K562 (cell line): ENCODE results near the gene KLK1. TPM values are rescaled to one million over a fixed set of nuclear protein-coding genes. Genes with fewer than 3 reads are reported as not detected.
A peak's percentile ranks its signal among the peaks of the same experiment; 100 is the strongest.

ENCODE experiments used
- ATAC-seq: fragments of 200-7000 bp; cut with Tn5 transposase; 3 replicates; pipeline ENCODE4 v1.9.1; 2020; ENCODE audit warnings: moderate library complexity
- BruUV-seq: library from RNA; stranded (reverse); fragments of 400-500 nt; replicated peaks from 2 replicates; lab custom pipeline; 2021; lab: Mats Ljungman, UMichigan
- CTCF ChIA-PET: fragments of 300-600 bp; formaldehyde crosslinking; extraction: SDS; loops from one replicate; lab custom pipeline; 2021; ENCODE audit warnings: low intra/inter-chr PET ratio; lab: Yijun Ruan, JAX
- POLR2A ChIA-PET: fragments of 300-600, 350-650 bp; sonication (Branson Sonifier 250); formaldehyde crosslinking; extraction: SDS; loops from one replicate; lab custom pipeline; 2021; ENCODE audit warnings: antibody characterized with exemption, inconsistent platforms; lab: Yijun Ruan, JAX
- DNase-seq, 4 experiments: peaks; one replicate each; pipeline versions ENCODE4 v3.0.0 to v3.0.0-alpha.2; 2011 to 2018; ENCODE audit warnings: low spot score in 3 of 4, mixed read lengths in 3 of 4; ENCODE audit errors: extremely low read depth in 1 of 4
- FAIRE-seq: peaks from 2 replicates; lab custom pipeline; 2011; peaks lifted over from hg19 to GRCh38; lab: Jason Lieb, UNC
- H2AFZ ChIP-seq: 2 replicates; pipeline ENCODE4 v1.6.0; 2011; ENCODE audit warnings: low read depth, low read length, control low read depth, inconsistent platforms
- H3K27ac ChIP-seq: fragments of 200-600 bp; 3 replicates; pipeline ENCODE4 v1.8.0; 2011; ENCODE audit warnings: low read depth, mild to moderate bottlenecking, control low read depth, inconsistent platforms, low read length, moderate library complexity, mixed read lengths; ENCODE audit errors: extremely low read depth
- H3K27me3 ChIP-seq, 2 experiments: fragments of 300-600 bp in 1 of 2; 2 replicates in 1 of 2; 3 replicates in 1 of 2; pipeline versions ENCODE4 v1.6.0 to v1.8.0; 2011; ENCODE audit warnings: inconsistent platforms in 2 of 2, low read length in 2 of 2, mild to moderate bottlenecking in 1 of 2, mixed read lengths in 1 of 2, moderate library complexity in 1 of 2; ENCODE audit not compliant: control insufficient read depth in 2 of 2, insufficient read depth in 2 of 2
- H3K36me3 ChIP-seq: fragments of 300-600 bp; 3 replicates; pipeline ENCODE4 v1.8.0; 2011; ENCODE audit warnings: mild to moderate bottlenecking, low read length, inconsistent platforms; ENCODE audit not compliant: control insufficient read depth, insufficient read depth
- H3K4me1 ChIP-seq, 2 experiments: fragments of 200-600 bp in 1 of 2; replicated peaks in 1 of 2; 2 replicates in 1 of 2; 3 replicates in 1 of 2; pipeline versions ENCODE4 v1.5.1 to v1.8.0; 2011; ENCODE audit warnings: inconsistent platforms in 2 of 2, low read length in 2 of 2, mild to moderate bottlenecking in 1 of 2, mixed read lengths in 1 of 2, moderate library complexity in 1 of 2; ENCODE audit not compliant: control insufficient read depth in 2 of 2, insufficient read depth in 2 of 2
- H3K4me2 ChIP-seq: 2 replicates; pipeline ENCODE4 v1.6.1; 2011; ENCODE audit warnings: low read length, control low read depth, inconsistent platforms, mixed read lengths; ENCODE audit not compliant: insufficient read depth
- H3K4me3 ChIP-seq: fragments of 200-600 bp; sonication (generic), shearing (Covaris generic); 2 replicates; pipeline ENCODE4 v1.5.1; 2016; ENCODE audit warnings: control low read depth, inconsistent platforms
- H3K79me2 ChIP-seq: fragments of 200-600 bp; 3 replicates; pipeline ENCODE4 v1.8.0; 2011; ENCODE audit warnings: low read length, inconsistent platforms; ENCODE audit not compliant: control insufficient read depth, insufficient read depth
- H3K9ac ChIP-seq, 2 experiments: 2 replicates each; pipeline versions ENCODE4 v1.6.0 to v1.6.1; 2011; ENCODE audit warnings: low read depth in 2 of 2, low read length in 2 of 2, control low read depth in 1 of 2, inconsistent platforms in 1 of 2, mild to moderate bottlenecking in 1 of 2, mixed read lengths in 1 of 2; ENCODE audit not compliant: insufficient read depth in 1 of 2
- H3K9me1 ChIP-seq: one replicate; pipeline ENCODE4 v1.6.0; 2011; ENCODE audit warnings: inconsistent platforms, mild to moderate bottlenecking, low read length, moderate library complexity; ENCODE audit not compliant: control insufficient read depth, insufficient read depth
- H3K9me3 ChIP-seq: replicated peaks from 2 replicates; pipeline ENCODE4 v1.5.1; 2011; ENCODE audit warnings: low read depth, low read length, inconsistent platforms; ENCODE audit not compliant: control insufficient read depth, insufficient read depth
- H4K20me1 ChIP-seq: replicated peaks from 2 replicates; pipeline ENCODE4 v1.6.1; 2011; ENCODE audit warnings: low read length, inconsistent platforms, mixed read lengths; ENCODE audit not compliant: control insufficient read depth, insufficient read depth
- BCLAF1 ChIP-seq, 2 experiments: fragments of 450-650 bp in 1 of 2; IDR thresholded peaks; 2 replicates each; pipeline ENCODE4 v1.6.1; 2011 to 2017; ENCODE audit warnings: low read depth in 2 of 2, antibody characterized with exemption in 1 of 2, borderline replicate concordance in 1 of 2, low read length in 1 of 2, mild to moderate bottlenecking in 1 of 2, mixed read lengths in 1 of 2; ENCODE audit not compliant: control insufficient read depth in 1 of 2
- CREM ChIP-seq: IDR thresholded peaks from 2 replicates; pipeline ENCODE4 v1.6.1; 2014; ENCODE audit warnings: antibody characterized with exemption, low read depth
- EGR1 ChIP-seq: fragments of 450-650 bp; conservative IDR thresholded peaks from 2 replicates; pipeline ENCODE4 v1.6.1; 2017; ENCODE audit warnings: mild to moderate bottlenecking
- FOXA3 ChIP-seq, 2 experiments: fragments of 450-650 bp in 1 of 2; sonication (generic) in 1 of 2; formaldehyde crosslinking; IDR thresholded peaks in 1 of 2; conservative IDR thresholded peaks in 1 of 2; 2 replicates each; pipeline versions ENCODE4 v1.4.0 to v1.8.0; 2020 to 2022; ENCODE audit warnings: mild to moderate bottlenecking in 2 of 2, missing genetic modification reagents in 1 of 2
- KAT2B ChIP-seq: IDR thresholded peaks from one replicate; pipeline ENCODE4 v1.6.1; 2012; ENCODE audit warnings: low read depth, mild to moderate bottlenecking, control low read depth, inconsistent platforms, low read length, moderate library complexity
- MAFG ChIP-seq: fragments of 450-650 bp; conservative IDR thresholded peaks from 2 replicates; pipeline ENCODE4 v1.6.1; 2016; ENCODE audit warnings: missing genetic modification characterization, missing compliant biosample characterization
- POLR2H ChIP-seq: IDR thresholded peaks from 2 replicates; pipeline ENCODE4 v1.6.1; 2016; ENCODE audit warnings: missing genetic modification characterization, low read depth, mild to moderate bottlenecking, control low read depth, missing compliant biosample characterization, moderate library complexity
- SAFB2 ChIP-seq: fragments of 200-400 bp; formaldehyde crosslinking; IDR thresholded peaks from 2 replicates; pipeline ENCODE4 v1.6.1; 2018; ENCODE audit warnings: borderline replicate concordance, low read length, low read depth, moderate library complexity; ENCODE audit not compliant: severe bottlenecking
- ZBTB49 ChIP-seq: sonication (generic); formaldehyde crosslinking; IDR thresholded peaks from 2 replicates; pipeline ENCODE4 v1.8.0; 2022; ENCODE audit warnings: missing genetic modification reagents, mild to moderate bottlenecking, borderline replicate concordance
- WGBS: fragments of 100-300 bp; shearing (Covaris generic); methylation state at CpG from one replicate; pipeline ENCODE4 v1.1.6; 2016; ENCODE audit warnings: low coverage, mixed read lengths; ENCODE audit not compliant: insufficient coverage; ENCODE audit errors: missing lambda C conversion rate; 5-methylcytosine and 5-hydroxymethylcytosine counted together
- in situ Hi-C: fragments of 300-500 bp; cut with MboI; formaldehyde crosslinking; loops from 4 replicates; pipeline ENCODE4 v1.15.0; 2018; ENCODE audit warnings: inconsistent platforms, mixed read lengths
- intact Hi-C: fragments of 100-400 bp; cut with micrococcal nuclease; formaldehyde crosslinking; loops from 2 replicates; pipeline ENCODE4 v1.14.2; 2022
- polyA plus RNA-seq, 8 experiments: library from polyadenylated mRNA; depleted of rRNA in 4 of 8; stranded (reverse) in 5 of 8; unstranded in 3 of 8; fragments of >200 nt; fragmentation: Nextera tagmentation in 2 of 8; fragmentation: Illumina TruSeq in 1 of 8; extraction: Ambion mirVana in 2 of 8; extraction: Trizol in 1 of 8; gene quantifications; 2 replicates each; pipeline versions ENCODE4 v1.2.1 to v1.2.3, GENCODE V29; 2011 to 2014; ENCODE audit warnings: inconsistent platforms in 1 of 8, missing spikeins in 1 of 8
- total RNA-seq, 7 experiments: library from RNA; depleted of rRNA in 6 of 7; stranded (reverse); fragments of >200 nt in 6 of 7; fragmentation: Illumina TruSeq in 2 of 7; extraction: Trizol in 2 of 7; gene quantifications; 2 replicates each; pipeline versions ENCODE4 v1.2.1 to v1.2.3, GENCODE V29; 2011 to 2021; ENCODE audit warnings: low replicate concordance in 1 of 7
- TF ChIP-seq, protein P1 (sequence below), 2 experiments: fragments of 250-450 bp in 1 of 2; fragments of 450-650 bp in 1 of 2; sonication (Bioruptor Pico) in 1 of 2; IDR thresholded peaks; 2 replicates each; pipeline versions ENCODE4 v1.6.1 to v1.8.0; 2016 to 2021; ENCODE audit warnings: mild to moderate bottlenecking in 2 of 2, moderate library complexity in 2 of 2, missing compliant biosample characterization in 1 of 2, missing genetic modification characterization in 1 of 2
- TF ChIP-seq, protein P2 (sequence below): fragments of 250-450 bp; sonication (Bioruptor Pico); IDR thresholded peaks from 2 replicates; pipeline ENCODE4 v1.5.0; 2021; ENCODE audit warnings: mild to moderate bottlenecking, borderline replicate concordance

The KLK1 gene
- total and polyA plus RNA-seq, 9 of the 15 experiments (the other 6 are each of a cell fraction or from before 2014, with no cell fraction given) = 0.87 to 15.4 (median 9.1) TPM

DNA sequence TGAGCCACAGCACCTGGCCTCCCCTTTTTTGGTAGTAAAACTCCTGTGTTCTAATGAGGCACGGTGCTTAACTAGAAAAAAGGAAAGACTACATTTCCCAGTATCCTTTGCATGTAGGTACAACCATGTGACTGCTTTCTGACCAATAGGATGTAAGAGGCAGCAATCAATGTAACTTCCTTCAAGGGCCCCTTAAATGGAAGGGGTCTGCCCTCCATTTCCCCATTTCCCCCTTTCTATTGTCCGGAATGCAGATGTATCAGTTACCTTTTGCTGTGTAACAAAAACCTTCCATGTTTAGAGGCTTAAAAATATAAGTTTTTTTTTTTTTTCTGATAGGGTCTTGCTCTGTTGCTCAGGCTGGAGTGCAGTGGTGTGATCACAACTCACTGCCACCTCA is 51.1 kb downstream of the KLK1 start (continued):
- TF ChIP-seq, protein P1, sequence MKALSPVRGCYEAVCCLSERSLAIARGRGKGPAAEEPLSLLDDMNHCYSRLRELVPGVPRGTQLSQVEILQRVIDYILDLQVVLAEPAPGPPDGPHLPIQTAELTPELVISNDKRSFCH (CRISPR knock-in tag; IDR thresholded peaks at IDR 0.05) = no peak
- TF ChIP-seq, protein P1 (tag; IDR thresholded peaks at IDR 0.05) = no peak
- no peak for TF ChIP-seq MAFG
- TF ChIP-seq EGR1 = no peak
- TF ChIP-seq SAFB2 = no peak
- TF ChIP-seq POLR2H = no peak
- TF ChIP-seq CREM = 0 out of 2 replicates have a peak, but pooled peaks have one; percentile 35
- TF ChIP-seq, protein P2, sequence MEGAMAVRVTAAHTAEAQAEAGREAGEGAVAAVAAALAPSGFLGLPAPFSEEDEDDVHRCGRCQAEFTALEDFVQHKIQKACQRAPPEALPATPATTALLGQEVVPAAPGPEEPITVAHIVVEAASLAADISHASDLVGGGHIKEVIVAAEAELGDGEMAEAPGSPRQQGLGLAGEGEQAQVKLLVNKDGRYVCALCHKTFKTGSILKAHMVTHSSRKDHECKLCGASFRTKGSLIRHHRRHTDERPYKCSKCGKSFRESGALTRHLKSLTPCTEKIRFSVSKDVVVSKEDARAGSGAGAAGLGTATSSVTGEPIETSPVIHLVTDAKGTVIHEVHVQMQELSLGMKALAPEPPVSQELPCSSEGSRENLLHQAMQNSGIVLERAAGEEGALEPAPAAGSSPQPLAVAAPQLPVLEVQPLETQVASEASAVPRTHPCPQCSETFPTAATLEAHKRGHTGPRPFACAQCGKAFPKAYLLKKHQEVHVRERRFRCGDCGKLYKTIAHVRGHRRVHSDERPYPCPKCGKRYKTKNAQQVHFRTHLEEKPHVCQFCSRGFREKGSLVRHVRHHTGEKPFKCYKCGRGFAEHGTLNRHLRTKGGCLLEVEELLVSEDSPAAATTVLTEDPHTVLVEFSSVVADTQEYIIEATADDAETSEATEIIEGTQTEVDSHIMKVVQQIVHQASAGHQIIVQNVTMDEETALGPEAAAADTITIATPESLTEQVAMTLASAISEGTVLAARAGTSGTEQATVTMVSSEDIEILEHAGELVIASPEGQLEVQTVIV (CRISPR knock-in tag) = no peak

DNA sequence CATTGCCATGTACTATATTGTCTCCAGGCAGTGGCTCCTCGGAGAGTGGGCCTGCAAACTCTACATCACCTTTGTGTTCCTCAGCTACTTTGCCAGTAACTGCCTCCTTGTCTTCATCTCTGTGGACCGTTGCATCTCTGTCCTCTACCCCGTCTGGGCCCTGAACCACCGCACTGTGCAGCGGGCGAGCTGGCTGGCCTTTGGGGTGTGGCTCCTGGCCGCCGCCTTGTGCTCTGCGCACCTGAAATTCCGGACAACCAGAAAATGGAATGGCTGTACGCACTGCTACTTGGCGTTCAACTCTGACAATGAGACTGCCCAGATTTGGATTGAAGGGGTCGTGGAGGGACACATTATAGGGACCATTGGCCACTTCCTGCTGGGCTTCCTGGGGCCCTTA is 52.7 kb downstream of the KLK1 start:
- intact Hi-C loops = no loop called here
- ChIA-PET POLR2A (interaction anchor here (0.9 kb wide), 1 partner anchor 20 kb away, joined by 3 read pairs; the partner anchor contains the start of gene ACP4), CTCF (no interaction called here)
- H3K27me3 ChIP-seq = no peaks in the 10 kb centered on the region
- no peaks in the 10 kb centered on the region for H3K9me1 ChIP-seq
- no peak overlapping the region for H2AFZ ChIP-seq
- no peaks in the 10 kb centered on the region for H3K9me3 ChIP-seq
- 65% methylated on average over 13 of the region's 13 CpGs for WGBS
- FAIRE-seq (no peak), DNase-seq (no peak), ATAC-seq (no peak)
- no peak overlapping the region for H3K4me3 ChIP-seq
- H3K9ac ChIP-seq = no peak overlapping the region
- peaks cover 20 to 22% of the 10 kb centered on the region in 2 experiments for H3K4me1 ChIP-seq
- in situ Hi-C loops = no loop called here
- no TSS peak for BruUV-seq
- no peaks in the 10 kb centered on the region for H3K36me3 ChIP-seq
- no peaks in the 10 kb centered on the region for H4K20me1 ChIP-seq
- no peaks in the 10 kb centered on the region for H3K79me2 ChIP-seq
- no peak overlapping the region for H3K27ac ChIP-seq
- no peak overlapping the region for H3K4me2 ChIP-seq
- TF ChIP-seq FOXA3 (CRISPR knock-in tag; conservative IDR thresholded peaks at IDR 0.05 in 1 of 2, IDR thresholded peaks at IDR 0.05 in 1 of 2) = no peak
- no peak for TF ChIP-seq ZBTB49
- no peak for TF ChIP-seq BCLAF1 (IDR thresholded peaks at IDR 0.05; ENCODE audit: borderline replicate concordance in 1 of 2, control insufficient read depth in 1 of 2, low read depth in 2 of 2, low read length in 1 of 2)
- TF ChIP-seq KAT2B = no peak
